BE2C (cell line): ENCODE measurements around the gene SMIM20.

Experiments used
- DNase-seq: peaks from one replicate; pipeline ENCODE4 v3.0.0-alpha.2; 2020
- H3K27me3 ChIP-seq: fragments of 250-450 bp; sonication (Bioruptor Pico); 2 replicates; pipeline ENCODE4 v1.5.1; 2020; ENCODE audit warnings: mild to moderate bottlenecking
- H3K36me3 ChIP-seq: fragments of 250-450 bp; sonication (Bioruptor Pico); 2 replicates; pipeline ENCODE4 v1.5.1; 2020; ENCODE audit warnings: mild to moderate bottlenecking
- H3K4me1 ChIP-seq: fragments of 250-450 bp; sonication (Bioruptor Pico); 2 replicates; pipeline ENCODE4 v1.5.1; 2020
- H3K4me3 ChIP-seq: 2 replicates; pipeline ENCODE4 v1.5.1; 2011; ENCODE audit warnings: low read depth, low read length
- H3K9me3 ChIP-seq: fragments of 250-450 bp; sonication (Bioruptor Pico); 2 replicates; pipeline ENCODE4 v1.5.1; 2020
- CTCF ChIP-seq: IDR thresholded peaks from 2 replicates; pipeline ENCODE4 v1.5.1; 2012; ENCODE audit warnings: mild to moderate bottlenecking, low read depth, low read length

Gene SMIM20

GRCh38 chr4:25954293-25954904 lies 40.4 kb downstream of the SMIM20 start:
- H3K36me3 ChIP-seq = no peaks in the 10 kb centered on the region
- no peak overlapping the region for H3K4me3 ChIP-seq
- H3K9me3 ChIP-seq = no peaks in the 10 kb centered on the region
- no peaks in the 10 kb centered on the region for H3K4me1 ChIP-seq
- no peak for DNase-seq
- no peaks in the 10 kb centered on the region for H3K27me3 ChIP-seq
- TF ChIP-seq CTCF = no peak

GRCh38 chr4:25955705-25956104 lies 41.7 kb downstream of the SMIM20 start:
- Histone ChIP-seq H3K4me1 (no peaks in the 10 kb centered on the region), H3K36me3 (no peaks in the 10 kb centered on the region), H3K4me3 (no peak overlapping the region), H3K27me3 (no peaks in the 10 kb centered on the region), H3K9me3 (no peaks in the 10 kb centered on the region)
- no peak for TF ChIP-seq CTCF
- DNase-seq = no peak

- no peaks in the 10 kb centered on the region for H3K9me3 ChIP-seq
- peak; percentile 43 for DNase-seq
- H3K27me3 ChIP-seq = no peaks in the 10 kb centered on the region
- no peaks in the 10 kb centered on the region for H3K4me1 ChIP-seq
- no peaks in the 10 kb centered on the region for H3K36me3 ChIP-seq
- no peak for TF ChIP-seq CTCF
- no peak overlapping the region for H3K4me3 ChIP-seq
These were observed 42.2 kb downstream of the SMIM20 start for GRCh38 chr4:25956260-25956659.

- TF ChIP-seq CTCF = no peak
These were observed 44.1 kb downstream of the SMIM20 start for GRCh38 chr4:25958110-25958509.

GRCh38 chr4:25962393-25962792 lies 48.4 kb downstream of the SMIM20 start:
- H3K9me3 ChIP-seq = no peaks in the 10 kb centered on the region
- no peaks in the 10 kb centered on the region for H3K27me3 ChIP-seq
- no peaks in the 10 kb centered on the region for H3K4me1 ChIP-seq
- DNase-seq = no peak
- no peak for TF ChIP-seq CTCF
- H3K36me3 ChIP-seq = no peaks in the 10 kb centered on the region
- no peak overlapping the region for H3K4me3 ChIP-seq

More at GRCh38 chr4:25958110-25958509, 44.1 kb downstream of the SMIM20 start:
- no peaks in the 10 kb centered on the region for H3K27me3 ChIP-seq
- H3K4me1 ChIP-seq = no peaks in the 10 kb centered on the region
- H3K9me3 ChIP-seq = no peaks in the 10 kb centered on the region
- no peaks in the 10 kb centered on the region for H3K36me3 ChIP-seq
- no peak for DNase-seq
- no peak overlapping the region for H3K4me3 ChIP-seq

- no peaks in the 10 kb centered on the region for H3K27me3 ChIP-seq
- no peaks in the 10 kb centered on the region for H3K4me1 ChIP-seq
- no peak for DNase-seq
- H3K4me3 ChIP-seq = no peak overlapping the region
- no peaks in the 10 kb centered on the region for H3K9me3 ChIP-seq
- no peaks in the 10 kb centered on the region for H3K36me3 ChIP-seq
- no peak for TF ChIP-seq CTCF
These were observed 51.6 kb downstream of the SMIM20 start for GRCh38 chr4:25965629-25966028.
